ENCODE data around the gene EXOC6B.

The EXOC6B gene

GRCh38 chr2:72394541-72395070, 431.2 kb downstream of the EXOC6B start:
- in situ Hi-C loops (cut with HindIII; ENCODE audit: low pct_unique_long_range_greater_than_20kb, low sequenced_read_pairs) = no loop called here
- no peak for DNase-seq (ENCODE audit: low read depth in 1 of 2, low spot score in 1 of 2)

GRCh38 chr2:72389447-72389846, 436.4 kb downstream of the EXOC6B start:
- TF ChIP-seq JUND (IDR thresholded peaks at IDR 0.05; ENCODE audit: low read depth) = no peak
- DNase-seq (ENCODE audit: low read depth in 1 of 2, low spot score in 1 of 2) = no peak
- in situ Hi-C loops (cut with HindIII; ENCODE audit: low pct_unique_long_range_greater_than_20kb, low sequenced_read_pairs) = no loop called here

More at GRCh38 chr2:72394541-72395070, 431.2 kb downstream of the EXOC6B start:
- no peak for TF ChIP-seq JUND (IDR thresholded peaks at IDR 0.05; ENCODE audit: low read depth)

DNA sequence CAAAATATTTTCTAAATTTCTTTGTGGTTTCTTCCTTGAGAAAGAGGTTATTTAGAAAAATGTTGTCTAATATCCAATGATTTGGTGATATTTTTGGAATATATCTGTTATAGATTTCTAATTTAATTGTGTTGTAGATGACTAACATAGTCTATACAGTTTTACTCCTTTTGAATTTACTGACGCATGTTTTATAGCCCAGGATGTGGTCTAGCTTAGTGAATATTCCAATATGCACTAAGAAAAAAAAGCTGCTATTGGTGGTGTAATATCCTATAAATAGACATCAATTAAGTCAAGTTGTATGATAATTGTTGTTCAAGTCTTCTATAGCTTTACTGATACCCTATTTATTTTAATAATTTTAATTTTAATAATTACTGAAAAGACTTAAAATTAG, 437.6 kb downstream of the EXOC6B start:
- DNase-seq (ENCODE audit: low read depth in 1 of 2, low spot score in 1 of 2) = no peak
- TF ChIP-seq JUND (IDR thresholded peaks at IDR 0.05; ENCODE audit: low read depth) = no peak
- in situ Hi-C loops (cut with HindIII; ENCODE audit: low pct_unique_long_range_greater_than_20kb, low sequenced_read_pairs) = no loop called here

DNA sequence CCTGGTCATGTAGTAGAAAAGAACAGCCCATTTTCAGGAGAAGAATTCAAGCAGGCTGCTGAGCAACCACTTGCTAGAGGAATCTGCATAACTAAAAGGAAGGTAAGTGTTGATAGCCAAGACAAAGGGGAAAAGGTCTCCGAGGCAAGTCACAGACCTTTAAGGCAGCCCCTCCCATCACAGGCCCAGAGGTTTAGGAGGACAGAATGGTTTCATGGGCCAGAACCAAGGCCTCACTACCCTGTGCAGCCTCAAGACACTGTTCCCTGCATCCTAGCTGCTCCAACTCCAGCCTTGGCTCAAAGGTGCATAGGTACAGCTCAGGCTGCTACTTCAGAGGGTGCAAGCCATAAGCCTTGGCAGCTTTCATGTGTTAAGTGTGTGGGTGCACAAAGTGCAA, 439.5 kb downstream of the EXOC6B start:
- TF ChIP-seq JUND (IDR thresholded peaks at IDR 0.05; ENCODE audit: low read depth) = no peak
- no peak for DNase-seq (ENCODE audit: low read depth in 1 of 2, low spot score in 1 of 2)
- in situ Hi-C loops (cut with HindIII; ENCODE audit: low pct_unique_long_range_greater_than_20kb, low sequenced_read_pairs) = no loop called here

- in situ Hi-C loops (cut with HindIII; ENCODE audit: low pct_unique_long_range_greater_than_20kb, low sequenced_read_pairs) = no loop called here
- no peak for DNase-seq (ENCODE audit: low read depth in 1 of 2, low spot score in 1 of 2)
- TF ChIP-seq JUND (IDR thresholded peaks at IDR 0.05; ENCODE audit: low read depth) = no peak
Observed at GRCh38 chr2:72378753-72379348, 447.0 kb downstream of the EXOC6B start.

DNA sequence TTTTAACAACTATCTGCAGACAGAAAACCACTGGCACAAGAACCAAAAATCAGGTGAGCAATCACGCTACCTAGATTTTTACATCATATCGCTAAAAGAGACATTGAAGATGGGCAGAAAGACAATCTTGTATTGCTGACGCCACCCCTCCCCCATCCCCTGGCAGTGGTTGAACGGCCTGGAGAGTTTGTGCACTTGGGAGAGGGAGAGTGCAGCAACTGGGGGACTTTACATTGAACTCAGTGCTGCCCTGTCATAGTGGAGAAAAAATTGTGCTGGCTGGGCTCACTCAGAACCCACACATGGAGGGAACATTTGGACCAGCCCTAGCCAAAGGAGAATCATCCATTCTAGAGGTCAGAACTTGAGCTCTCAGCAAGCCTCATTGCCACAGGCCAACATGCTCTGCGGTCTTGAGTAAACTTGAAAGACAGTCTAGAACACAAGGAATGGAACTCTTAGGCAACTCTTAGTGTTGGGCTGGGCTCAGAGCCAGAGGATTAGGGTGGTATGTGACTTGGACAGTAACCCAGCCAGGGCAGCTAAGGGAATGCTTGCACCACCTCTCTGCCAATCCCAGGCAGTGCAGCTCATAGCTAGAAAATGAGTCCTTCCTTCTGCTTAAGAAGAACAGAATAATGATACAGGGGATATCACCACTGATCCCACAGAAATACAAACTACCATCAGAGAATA, 458.2 kb downstream of the EXOC6B start:
- no peak; the same call in 1 of the 2 replicates for TF ChIP-seq JUND (IDR thresholded peaks at IDR 0.05; ENCODE audit: low read depth)
- peak; percentile 6 to 99 for DNase-seq (ENCODE audit: low read depth in 1 of 2, low spot score in 1 of 2)
- in situ Hi-C loops (cut with HindIII; ENCODE audit: low pct_unique_long_range_greater_than_20kb, low sequenced_read_pairs) = no loop called here

DNA sequence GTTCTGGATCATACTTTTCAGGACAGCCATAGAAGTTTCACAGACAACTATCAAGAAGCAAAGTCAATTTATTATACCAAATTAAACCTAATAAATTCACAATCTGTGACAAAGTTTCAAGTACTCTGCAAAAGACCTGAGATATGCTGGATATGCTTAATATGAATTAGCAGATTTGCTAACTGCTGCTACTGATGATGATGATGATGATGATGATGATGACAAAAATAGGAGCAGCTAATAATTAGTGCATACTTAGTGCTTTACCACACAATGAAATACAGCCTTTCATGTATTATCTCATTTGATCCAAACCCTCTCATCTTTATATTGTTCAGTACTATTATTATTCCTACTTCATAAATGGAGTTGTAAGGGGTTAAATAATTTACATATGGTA, 462.4 kb downstream of the EXOC6B start:
- TF ChIP-seq JUND (IDR thresholded peaks at IDR 0.05; ENCODE audit: low read depth) = no peak
- no peak for DNase-seq (ENCODE audit: low read depth in 1 of 2, low spot score in 1 of 2)
- in situ Hi-C loops (cut with HindIII; ENCODE audit: low pct_unique_long_range_greater_than_20kb, low sequenced_read_pairs) = no loop called here

DNA sequence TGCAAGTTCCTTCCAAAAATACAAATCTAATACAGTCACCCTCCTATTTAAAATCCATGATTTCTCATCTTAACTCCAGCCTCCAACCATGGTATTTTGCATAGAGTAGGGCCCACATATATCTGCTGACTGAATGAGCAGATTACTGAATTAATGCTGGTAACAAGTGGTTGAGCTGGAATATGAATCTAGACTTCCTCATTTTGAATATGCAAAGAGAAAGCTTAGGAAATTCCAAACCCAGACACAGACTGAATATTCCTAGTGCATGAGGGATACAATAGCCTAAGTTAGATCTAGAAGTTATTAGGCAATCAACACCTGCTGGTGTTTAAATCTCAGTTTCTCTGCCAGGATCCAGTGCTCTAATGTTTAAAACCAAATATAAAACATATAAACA, 463.1 kb downstream of the EXOC6B start:
- no peak for TF ChIP-seq JUND (IDR thresholded peaks at IDR 0.05; ENCODE audit: low read depth)
- in situ Hi-C loops (cut with HindIII; ENCODE audit: low pct_unique_long_range_greater_than_20kb, low sequenced_read_pairs) = no loop called here

DNA sequence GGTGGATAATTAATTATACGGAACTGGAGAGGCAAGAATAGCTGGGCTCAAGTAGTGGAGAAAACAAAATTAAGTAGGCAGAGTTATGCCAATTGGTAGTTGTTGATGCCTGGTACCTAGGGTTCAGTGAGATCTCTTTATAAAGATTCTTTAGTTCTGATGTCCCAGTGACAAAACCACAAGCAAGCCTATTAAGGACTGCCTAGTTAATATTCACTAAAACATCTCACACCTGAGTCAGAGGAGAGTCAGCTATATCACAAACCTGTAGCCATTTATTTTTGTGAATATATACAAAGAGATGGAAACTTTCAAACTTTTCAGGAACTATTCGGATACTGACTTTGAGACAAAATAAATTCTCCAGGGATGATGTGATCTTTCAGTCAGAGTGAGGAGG, 464.3 kb downstream of the EXOC6B start:
- in situ Hi-C loops (cut with HindIII; ENCODE audit: low pct_unique_long_range_greater_than_20kb, low sequenced_read_pairs) = no loop called here
- no peak for TF ChIP-seq JUND (IDR thresholded peaks at IDR 0.05; ENCODE audit: low read depth)
- DNase-seq (ENCODE audit: low read depth in 1 of 2, low spot score in 1 of 2) = no peak

More for the DNA sequence above, 463.1 kb downstream of the EXOC6B start:
- DNase-seq (ENCODE audit: low read depth in 1 of 2, low spot score in 1 of 2) = no peak

GRCh38 chr2:72361042-72361441, 464.8 kb downstream of the EXOC6B start:
- in situ Hi-C loops (cut with HindIII; ENCODE audit: low pct_unique_long_range_greater_than_20kb, low sequenced_read_pairs) = no loop called here
- DNase-seq (ENCODE audit: low read depth in 1 of 2, low spot score in 1 of 2) = no peak
- TF ChIP-seq JUND (IDR thresholded peaks at IDR 0.05; ENCODE audit: low read depth) = no peak

DNA sequence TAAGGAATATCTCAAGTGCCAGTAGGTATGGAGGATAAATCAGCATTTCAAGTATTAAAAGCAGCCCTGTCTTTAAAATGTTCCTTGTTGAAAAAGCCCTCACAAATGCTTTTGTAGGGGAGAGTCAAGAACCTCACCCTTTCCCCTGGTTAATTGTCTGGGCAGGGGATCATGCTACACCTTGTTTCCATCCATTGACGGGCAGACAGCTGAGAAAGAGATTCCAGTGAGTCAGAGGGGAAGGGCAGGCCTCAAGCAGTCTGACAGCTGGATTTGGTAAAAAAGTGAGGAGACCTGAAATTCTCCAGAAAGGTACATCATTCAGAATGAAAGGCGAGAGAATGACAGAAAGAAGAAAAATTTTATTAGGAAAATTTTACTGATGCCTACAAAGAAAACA, 475.0 kb downstream of the EXOC6B start:
- no peak for TF ChIP-seq JUND (IDR thresholded peaks at IDR 0.05; ENCODE audit: low read depth)
- in situ Hi-C loops (cut with HindIII; ENCODE audit: low pct_unique_long_range_greater_than_20kb, low sequenced_read_pairs) = no loop called here
- DNase-seq (ENCODE audit: low read depth in 1 of 2, low spot score in 1 of 2) = no peak

- no peak for TF ChIP-seq JUND (IDR thresholded peaks at IDR 0.05; ENCODE audit: low read depth)
- in situ Hi-C loops (cut with HindIII; ENCODE audit: low pct_unique_long_range_greater_than_20kb, low sequenced_read_pairs) = no loop called here
Observed at GRCh38 chr2:72349016-72349415, 476.8 kb downstream of the EXOC6B start.

GRCh38 chr2:72347081-72347480, 478.8 kb downstream of the EXOC6B start:
- no peak for TF ChIP-seq JUND (IDR thresholded peaks at IDR 0.05; ENCODE audit: low read depth)
- in situ Hi-C loops (cut with HindIII; ENCODE audit: low pct_unique_long_range_greater_than_20kb, low sequenced_read_pairs) = no loop called here
- no peak for DNase-seq (ENCODE audit: low read depth in 1 of 2, low spot score in 1 of 2)

More at GRCh38 chr2:72349016-72349415, 476.8 kb downstream of the EXOC6B start:
- no peak for DNase-seq (ENCODE audit: low read depth in 1 of 2, low spot score in 1 of 2)

Data from T47D (cell line).